BLaER1 treated with 17β-estradiol and CSF1 and Interleukin-3, amounts not matched to agents 10 nM and 100 nM (cell line): Measurements from ENCODE around the gene TGFBR3L.

Source experiments
- H3K27ac ChIP-seq, 11 experiments: shearing (Covaris generic); formaldehyde crosslinking; 2 replicates each; pipeline ENCODE4 v1.8.1; 2022
- H3K27me3 ChIP-seq, 11 experiments: shearing (Covaris generic); formaldehyde crosslinking; 2 replicates each; pipeline ENCODE4 v1.8.1; 2022
- H3K36me3 ChIP-seq, 11 experiments: shearing (Covaris generic); formaldehyde crosslinking; 2 replicates each; pipeline ENCODE4 v1.8.1; 2022
- H3K4me1 ChIP-seq, 10 experiments: shearing (Covaris generic); formaldehyde crosslinking; 2 replicates each; pipeline ENCODE4 v1.8.1; 2022
- H3K4me2 ChIP-seq, 11 experiments: shearing (Covaris generic); formaldehyde crosslinking; 2 replicates each; pipeline ENCODE4 v1.8.1; 2022
- H3K4me3 ChIP-seq, 10 experiments: shearing (Covaris generic); formaldehyde crosslinking; 2 replicates each; pipeline ENCODE4 v1.8.1; 2022
- H3K9ac ChIP-seq, 11 experiments: shearing (Covaris generic); formaldehyde crosslinking; 2 replicates each; pipeline ENCODE4 v1.8.1; 2022
- H3K9me3 ChIP-seq, 11 experiments: shearing (Covaris generic); formaldehyde crosslinking; replicated peaks in 1 of 11; 2 replicates each; pipeline ENCODE4 v1.8.1; 2022
- H4K20me1 ChIP-seq, 11 experiments: shearing (Covaris generic); formaldehyde crosslinking; 2 replicates each; pipeline ENCODE4 v1.8.1; 2022
- Cebpa-rat ChIP-seq, 11 experiments: shearing (Covaris generic); IDR thresholded peaks; 2 replicates each; pipeline ENCODE4 v1.8.1; 2022

The TGFBR3L gene

DNA sequence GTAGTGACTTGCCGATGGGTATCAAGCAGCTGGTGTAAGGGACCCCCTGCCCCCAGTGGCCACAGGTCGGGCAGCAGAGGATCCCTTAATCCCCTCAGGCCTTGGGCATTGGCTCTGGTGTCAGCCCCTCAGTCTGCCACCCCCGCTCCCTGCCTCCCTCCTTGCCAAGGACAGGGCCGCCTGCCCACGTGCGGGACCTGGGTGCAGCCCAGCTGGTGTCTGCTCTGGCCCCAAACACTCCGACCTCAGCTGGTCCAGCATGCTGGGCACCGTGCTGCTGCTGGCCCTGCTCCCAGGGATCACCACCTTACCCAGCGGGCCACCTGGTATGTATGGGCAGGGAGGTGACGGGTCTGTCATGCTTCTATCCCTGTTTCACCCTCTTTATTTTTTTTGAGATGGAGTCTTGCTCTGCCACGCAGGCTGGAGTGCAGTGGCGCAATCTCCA, at the start of gene TGFBR3L:
Gene TGFBR3L (plus strand): TSS at position 233 of the 448 bp plus-strand sequence.
- H3K4me1 ChIP-seq: peaks cover 53 to 88% (median 76%) of the 10 kb centered on the region in 10 experiments
- no peak for TF ChIP-seq Cebpa-rat (IDR thresholded peaks at IDR 0.05)
- H3K4me3 ChIP-seq: peak within 1 kb of the TSS in 9 of 10 experiments; percentile 49 to 68 (median 56); a peak in 14 of 20 replicates
- peaks cover 51 to 98% (median 86%) of the 10 kb centered on the region in 11 experiments for H4K20me1 ChIP-seq
- peaks cover 20 to 49% (median 30%) of the 10 kb centered on the region in 11 experiments for H3K36me3 ChIP-seq
- H3K4me2 ChIP-seq: peak within 1 kb of the TSS; percentile 85 to 100 (median 90)
- H3K9ac ChIP-seq: peak within 1 kb of the TSS in 4 of 11 experiments; percentile 38 to 66 (median 62); a peak in 5 of 22 replicates
- no peaks in the 10 kb centered on the region for H3K9me3 ChIP-seq
- H3K27me3 ChIP-seq: peaks cover 68 to 79% (median 71%) of the 10 kb centered on the region in 11 experiments
- no peak within 1 kb of the TSS for H3K27ac ChIP-seq

DNA sequence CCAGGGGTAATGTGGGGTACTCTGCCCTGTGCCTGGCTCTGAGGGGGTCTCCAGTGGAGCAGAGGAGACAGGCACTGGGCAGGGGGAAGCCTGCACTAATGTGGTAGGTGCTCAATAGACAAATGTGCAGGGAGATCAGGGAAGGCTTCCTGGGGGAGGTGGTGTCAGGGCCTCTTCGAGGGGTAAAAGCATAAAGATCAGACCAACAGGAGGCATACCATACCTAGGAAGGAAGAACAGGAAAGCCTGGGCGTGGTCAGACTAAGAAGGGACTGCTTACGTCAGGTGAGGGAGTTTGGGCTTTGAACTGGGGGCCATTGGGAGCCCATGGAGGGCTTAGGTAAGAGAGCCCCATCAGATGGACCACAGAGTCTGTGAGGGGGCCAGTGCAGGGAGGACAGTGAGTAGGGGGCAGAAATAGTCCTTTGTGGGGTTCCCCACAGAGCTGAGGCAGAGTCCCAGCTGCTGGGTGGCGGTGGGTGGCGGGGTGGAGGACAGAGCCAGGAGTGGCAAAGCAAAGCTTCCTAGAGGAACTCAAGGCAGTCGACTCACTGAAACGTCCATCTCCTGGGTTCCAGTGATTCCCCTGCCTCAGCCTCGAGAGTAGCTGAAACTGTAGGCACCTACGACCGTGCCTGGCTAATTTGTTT, 49.2 kb upstream of the TGFBR3L start:
- Histone ChIP-seq H3K27me3 (peaks cover 39 to 59% (median 45%) of the 10 kb centered on the region in 11 experiments), H3K4me1 (peaks cover 47 to 75% (median 68%) of the 10 kb centered on the region in 10 experiments), H3K4me2 (peak overlapping the region; percentile 2 to 62 (median 34); a peak in 18 of 22 replicates), H3K4me3 (no peak overlapping the region), H3K27ac (no peak overlapping the region), H4K20me1 (peaks cover 0 to 55% (median 36%) of the 10 kb centered on the region in 11 experiments; a peak in 17 of 22 replicates), H3K9me3 (no peaks in the 10 kb centered on the region), H3K36me3 (no peaks in the 10 kb centered on the region), H3K9ac (no peak overlapping the region)
- TF ChIP-seq Cebpa-rat (IDR thresholded peaks at IDR 0.05): no peak

DNA sequence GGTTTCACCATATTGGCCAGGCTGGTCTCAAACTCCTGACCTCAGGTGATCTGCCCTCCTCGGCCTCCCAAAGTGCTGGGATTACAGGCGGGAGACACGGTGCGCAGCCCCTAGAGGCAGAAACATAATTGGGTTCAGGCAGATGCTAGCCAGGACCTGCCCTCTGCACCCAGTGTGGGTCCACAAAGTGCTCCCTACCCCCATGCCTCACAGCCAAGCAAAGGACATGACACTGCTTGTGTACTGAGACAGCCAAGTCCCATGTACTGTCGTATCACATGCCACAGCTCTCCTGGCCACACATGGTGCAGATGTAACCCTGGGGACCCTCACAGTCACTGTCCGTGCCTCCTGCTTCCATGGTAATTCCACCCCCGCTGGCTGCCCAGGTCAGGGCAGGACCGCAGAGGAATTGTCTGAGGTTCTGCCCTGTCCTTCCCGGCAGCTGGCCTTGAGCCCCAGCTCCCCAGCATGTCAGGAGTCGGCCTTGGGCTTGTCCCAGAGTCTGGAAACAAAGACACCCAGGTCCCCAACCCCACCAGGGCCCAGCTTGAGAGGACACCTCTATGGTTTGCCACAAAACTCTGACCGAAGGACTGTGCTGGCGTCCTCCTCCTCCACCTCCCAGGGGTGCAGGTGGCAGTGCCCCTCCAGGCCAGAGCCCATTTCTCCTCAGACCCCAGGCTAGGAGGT, 48.1 kb upstream of the TGFBR3L start:
- peaks cover 51 to 73% (median 68%) of the 10 kb centered on the region in 10 experiments for H3K4me1 ChIP-seq
- H3K27ac ChIP-seq: no peak overlapping the region
- TF ChIP-seq Cebpa-rat (IDR thresholded peaks at IDR 0.05): no peak
- no peak overlapping the region for H3K4me3 ChIP-seq
- peaks cover 0 to 55% (median 37%) of the 10 kb centered on the region in 11 experiments; a peak in 18 of 22 replicates for H4K20me1 ChIP-seq
- no peaks in the 10 kb centered on the region for H3K9me3 ChIP-seq
- H3K9ac ChIP-seq: no peak overlapping the region
- no peak overlapping the region for H3K4me2 ChIP-seq
- H3K27me3 ChIP-seq: peaks cover 33 to 47% (median 36%) of the 10 kb centered on the region in 11 experiments
- no peaks in the 10 kb centered on the region for H3K36me3 ChIP-seq

GRCh38 chr19:7867092-7867844, 47.4 kb upstream of the TGFBR3L start:
- H3K9me3 ChIP-seq: no peaks in the 10 kb centered on the region
- peaks cover 26 to 40% (median 29%) of the 10 kb centered on the region in 11 experiments for H3K27me3 ChIP-seq
- no peak overlapping the region for H3K9ac ChIP-seq
- TF ChIP-seq Cebpa-rat (IDR thresholded peaks at IDR 0.05): no peak
- H3K4me2 ChIP-seq: peak overlapping the region in 7 of 11 experiments; percentile 90 to 98 (median 94); a peak in 12 of 22 replicates
- no peak overlapping the region for H3K27ac ChIP-seq
- no peaks in the 10 kb centered on the region for H3K36me3 ChIP-seq
- peaks cover 49 to 72% (median 66%) of the 10 kb centered on the region in 10 experiments for H3K4me1 ChIP-seq
- peaks cover 0 to 51% (median 30%) of the 10 kb centered on the region in 11 experiments; a peak in 18 of 22 replicates for H4K20me1 ChIP-seq
- no peak overlapping the region for H3K4me3 ChIP-seq

- H4K20me1 ChIP-seq: peaks cover 0 to 56% (median 26%) of the 10 kb centered on the region in 11 experiments; a peak in 18 of 22 replicates
- H3K9ac ChIP-seq: peak overlapping the region in 4 of 11 experiments; percentile 35 to 68 (median 48); a peak in 5 of 22 replicates
- peak overlapping the region; percentile 49 to 67 (median 57); a peak in 19 of 20 replicates for H3K4me3 ChIP-seq
- peak overlapping the region; percentile 90 to 100 (median 96) for H3K4me2 ChIP-seq
- H3K9me3 ChIP-seq: no peaks in the 10 kb centered on the region
- H3K4me1 ChIP-seq: peaks cover 59 to 78% (median 74%) of the 10 kb centered on the region in 10 experiments
- no peaks in the 10 kb centered on the region for H3K36me3 ChIP-seq
- H3K27me3 ChIP-seq: peaks cover 21 to 39% (median 27%) of the 10 kb centered on the region in 11 experiments
- TF ChIP-seq Cebpa-rat (IDR thresholded peaks at IDR 0.05): no peak
- peak overlapping the region in 1 of 11 experiments; percentile 14; a peak in 1 of 22 replicates for H3K27ac ChIP-seq
Measured at GRCh38 chr19:7868326-7868670, 46.3 kb upstream of the TGFBR3L start.

- no peak for TF ChIP-seq Cebpa-rat (IDR thresholded peaks at IDR 0.05)
- peak overlapping the region; percentile 49 to 67 (median 57) for H3K4me3 ChIP-seq
- H3K27ac ChIP-seq: peak overlapping the region in 8 of 11 experiments; percentile 8 to 39 (median 33); a peak in 8 of 22 replicates
- no peaks in the 10 kb centered on the region for H3K9me3 ChIP-seq
- H4K20me1 ChIP-seq: peaks cover 0 to 50% (median 21%) of the 10 kb centered on the region in 11 experiments; a peak in 16 of 22 replicates
- peaks cover 15 to 39% (median 21%) of the 10 kb centered on the region in 11 experiments for H3K27me3 ChIP-seq
- H3K4me2 ChIP-seq: peak overlapping the region; percentile 90 to 100 (median 96)
- H3K36me3 ChIP-seq: no peaks in the 10 kb centered on the region
- peak overlapping the region; percentile 22 to 68 (median 44); a peak in 16 of 22 replicates for H3K9ac ChIP-seq
- peaks cover 59 to 78% (median 74%) of the 10 kb centered on the region in 10 experiments for H3K4me1 ChIP-seq
Measured at GRCh38 chr19:7868671-7869452, 45.8 kb upstream of the TGFBR3L start.

DNA sequence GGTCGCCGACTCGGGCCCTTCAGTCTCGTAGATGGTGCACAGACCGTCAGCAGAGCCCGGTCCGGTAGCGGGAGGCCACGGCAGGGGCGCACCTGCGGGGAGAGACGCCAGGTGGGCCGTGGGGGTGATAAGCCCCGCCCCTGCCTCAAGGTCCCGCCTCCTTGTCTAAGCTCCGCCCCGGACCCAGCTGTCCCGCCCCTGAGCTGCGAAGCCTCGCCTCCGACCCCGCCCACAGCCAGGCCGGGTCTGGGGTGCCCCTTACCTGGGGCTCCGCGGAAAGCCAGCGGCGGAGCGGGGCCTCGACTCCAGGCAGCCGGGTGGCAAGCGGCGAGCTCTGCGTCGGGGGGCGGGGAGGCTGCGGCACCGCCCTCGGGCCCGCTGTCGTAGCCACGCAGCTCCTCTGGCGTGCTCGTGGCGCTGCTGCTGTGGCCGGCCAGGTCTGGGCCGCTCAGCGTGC, 45.1 kb upstream of the TGFBR3L start:
- H3K36me3 ChIP-seq: no peaks in the 10 kb centered on the region
- peak overlapping the region; percentile 22 to 68 (median 44); a peak in 16 of 22 replicates for H3K9ac ChIP-seq
- peak overlapping the region; percentile 90 to 100 (median 96) for H3K4me2 ChIP-seq
- H3K27me3 ChIP-seq: peaks cover 9 to 39% (median 15%) of the 10 kb centered on the region in 11 experiments; a peak in 20 of 22 replicates
- peak overlapping the region in 4 of 11 experiments; percentile 4 to 33 (median 32); a peak in 4 of 22 replicates for H3K27ac ChIP-seq
- peaks cover 0 to 47% (median 17%) of the 10 kb centered on the region in 11 experiments; a peak in 12 of 22 replicates for H4K20me1 ChIP-seq
- TF ChIP-seq Cebpa-rat (IDR thresholded peaks at IDR 0.05): no peak
- H3K9me3 ChIP-seq: no peaks in the 10 kb centered on the region
- H3K4me3 ChIP-seq: peak overlapping the region; percentile 49 to 67 (median 57)
- peaks cover 57 to 78% (median 73%) of the 10 kb centered on the region in 10 experiments for H3K4me1 ChIP-seq
